HG02943 (cell line): ENCODE results near the gene ANKRD65.
A peak's percentile ranks its signal among the peaks of the same experiment; 100 is the strongest.
"Not testable (repeated sequence)": the region's sequence is repeated elsewhere in the genome, so short reads cannot be mapped to it uniquely, and the experiment has no call there.

ENCODE experiments used
- ATAC-seq: cut with Tn5 transposase; IDR thresholded peaks from one replicate; pipeline ENCODE4 v1.9.1; 2021; ENCODE audit warnings: mild to moderate bottlenecking, low read depth, moderate library complexity; ENCODE audit not compliant: unreplicated experiment

Gene ANKRD65

DNA sequence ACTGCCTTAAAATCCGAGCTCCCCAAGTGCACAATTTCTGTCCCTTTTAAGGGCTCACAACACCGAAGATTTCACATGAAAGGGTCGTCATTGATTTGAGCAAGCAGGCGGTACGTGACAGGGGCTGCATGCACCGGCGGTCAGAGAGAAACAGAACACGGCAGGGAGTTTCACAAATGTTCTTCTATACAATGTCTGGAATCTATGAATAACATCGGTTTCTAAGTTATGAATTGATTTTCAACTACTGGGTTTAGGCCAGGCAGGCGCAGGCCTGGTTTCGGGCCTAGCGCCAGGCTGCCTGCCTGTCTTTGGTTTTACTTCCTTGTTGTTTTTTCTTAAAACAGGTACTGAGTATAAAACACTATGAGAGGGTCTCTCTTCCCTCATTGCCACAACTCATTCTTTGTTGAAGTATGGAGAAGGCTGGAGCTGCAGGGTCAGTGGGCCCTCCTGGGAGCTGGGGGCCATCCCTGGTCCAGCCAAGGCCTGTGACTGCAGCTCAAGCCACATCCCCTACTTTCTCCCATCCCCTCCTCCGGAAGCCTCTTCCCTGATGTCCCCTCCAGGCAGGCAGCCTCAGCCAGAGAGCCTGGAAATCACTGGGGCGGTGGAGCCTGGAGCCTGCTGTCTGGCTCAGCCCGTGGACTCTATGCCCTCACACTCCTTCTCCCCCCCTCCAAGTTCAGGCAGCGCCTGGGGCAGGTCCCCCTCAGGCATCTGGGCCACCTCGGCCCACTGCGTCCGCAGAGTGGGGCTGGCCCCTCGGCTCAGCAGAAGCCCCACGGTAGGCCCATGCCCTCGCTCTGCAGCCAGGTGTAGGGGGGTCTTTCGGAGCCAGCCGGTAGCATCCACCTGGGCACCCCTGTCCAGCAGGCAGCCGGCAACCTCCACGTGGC lies 2.4 kb downstream of the ANKRD65 start:
- ATAC-seq = no peak

DNA sequence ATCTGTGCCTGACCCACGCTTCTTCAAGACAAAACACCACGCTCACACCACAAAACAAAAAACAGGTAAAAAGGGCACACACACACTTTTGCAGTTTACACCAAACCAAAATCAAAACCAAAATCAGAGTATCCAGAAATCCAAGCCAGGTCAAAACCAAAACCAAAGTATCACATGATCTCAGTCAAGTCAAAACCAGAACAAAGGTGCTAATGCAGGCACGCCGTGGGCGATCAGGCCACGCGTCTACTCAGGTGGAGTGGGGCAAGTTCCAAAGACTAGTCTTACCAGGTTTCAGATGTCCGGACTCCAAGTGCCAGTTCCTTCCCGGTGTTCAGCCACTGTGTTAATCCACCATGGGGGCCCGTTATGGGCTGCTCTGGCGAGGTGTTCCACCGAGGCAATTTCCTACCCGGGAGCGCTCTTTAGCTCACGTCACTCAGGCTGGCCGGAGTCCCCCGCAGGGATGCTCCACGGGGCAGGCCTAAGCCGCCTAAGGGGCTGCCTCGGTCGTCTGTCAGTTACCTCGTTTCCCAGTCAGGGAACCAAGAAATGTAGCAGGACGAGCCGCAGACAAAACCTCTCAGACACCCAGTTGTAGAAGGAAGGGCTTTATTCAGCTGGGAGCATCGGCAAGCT lies 3.1 kb downstream of the ANKRD65 start:
- not testable (repeated sequence) for ATAC-seq

GRCh38 chr1:1417396-1417795 lies 3.7 kb downstream of the ANKRD65 start:
- ATAC-seq = not testable (repeated sequence)

DNA sequence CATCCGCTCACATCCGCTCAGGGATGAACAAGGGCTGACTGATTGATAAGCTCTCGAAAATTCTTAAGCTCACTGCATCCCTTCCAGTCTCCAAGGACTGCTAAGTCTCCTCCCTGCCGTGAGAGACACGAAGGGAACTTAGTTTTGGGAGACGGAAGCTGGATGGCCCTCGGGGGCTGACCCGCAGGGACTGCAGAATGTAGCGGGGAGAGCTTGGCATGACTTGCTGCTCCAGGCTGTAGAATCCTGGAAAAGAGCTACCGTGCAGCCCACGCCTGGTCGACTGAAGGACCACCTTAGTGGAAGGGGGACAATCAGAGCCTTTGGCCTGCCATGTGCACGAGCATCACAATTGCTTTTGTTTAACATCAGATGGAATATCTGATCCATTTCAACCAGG lies 5.3 kb downstream of the ANKRD65 start:
- ATAC-seq = no peak

- not testable (repeated sequence) for ATAC-seq
Observed at GRCh38 chr1:1412311-1412902, 8.7 kb downstream of the ANKRD65 start.

DNA sequence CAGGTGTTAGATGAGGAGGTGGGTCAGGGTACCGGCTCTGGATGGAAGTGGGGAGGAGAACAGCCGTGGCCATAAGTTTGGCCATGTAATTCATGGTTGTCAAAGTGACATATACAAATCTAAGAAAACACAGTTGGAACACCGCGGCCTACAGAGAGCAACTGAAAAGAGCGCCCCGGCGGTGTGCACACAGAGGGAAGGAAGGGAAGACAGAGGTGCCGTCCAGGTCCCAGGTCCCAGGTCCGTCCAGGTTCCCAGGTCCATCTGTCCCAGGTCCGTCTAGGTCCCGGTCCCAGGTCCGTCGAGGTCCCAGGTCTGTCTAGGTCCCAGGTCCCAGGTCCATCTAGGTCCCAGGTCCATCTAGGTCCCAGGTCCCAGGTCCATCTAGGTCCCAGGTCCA lies 9.4 kb downstream of the ANKRD65 start:
- ATAC-seq = no peak

DNA sequence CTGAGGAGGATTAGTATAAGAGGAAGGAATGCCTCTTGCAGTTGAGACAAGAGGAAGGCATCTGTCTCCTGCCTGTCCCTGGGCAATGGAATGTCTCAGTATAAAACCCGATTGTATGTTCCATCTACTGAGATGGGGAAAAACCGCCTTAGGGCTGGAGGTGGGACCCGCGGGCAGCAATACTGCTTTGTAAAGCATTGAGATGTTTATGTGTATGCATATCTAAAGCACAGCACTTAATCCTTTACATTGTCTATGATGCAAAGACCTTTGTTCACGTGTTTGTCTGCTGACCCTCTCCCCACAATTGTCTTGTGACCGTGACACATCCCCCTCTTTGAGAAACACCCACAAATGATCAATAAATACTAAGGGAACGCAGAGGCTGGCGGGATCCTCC lies 10.8 kb downstream of the ANKRD65 start:
- ATAC-seq = not testable (repeated sequence)

DNA sequence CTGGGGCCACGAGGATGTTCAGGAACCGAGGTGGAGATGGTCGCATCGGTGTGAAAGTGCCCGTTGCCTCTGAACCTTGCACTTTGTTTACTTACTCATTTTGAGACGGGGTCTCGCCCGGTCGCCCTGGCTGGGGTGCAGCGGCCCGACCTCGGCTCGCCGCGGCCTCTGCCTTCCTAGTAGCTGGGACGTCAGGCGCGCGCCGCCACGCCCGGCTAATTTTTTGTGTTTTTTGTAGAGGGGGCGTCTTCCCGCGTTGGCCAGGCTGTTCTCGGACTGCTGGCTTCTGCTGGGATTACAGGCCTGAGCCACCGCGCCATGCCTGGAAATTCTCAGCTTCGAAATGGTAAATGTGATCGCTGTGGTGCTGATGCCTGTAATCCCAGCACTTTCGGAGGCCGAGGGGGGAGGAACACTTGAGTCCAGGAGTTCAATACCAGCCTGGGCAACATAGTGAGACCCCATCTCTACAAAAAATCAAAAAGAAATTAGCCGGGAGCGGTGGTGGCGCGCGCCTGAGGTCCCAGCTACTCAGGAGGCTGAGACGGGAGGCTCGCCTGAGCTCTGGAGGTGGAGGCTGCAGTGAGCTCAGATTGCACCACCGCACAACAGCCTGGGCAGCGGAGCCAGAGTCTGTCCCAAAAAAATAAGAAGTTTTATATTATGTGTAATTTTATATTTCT lies 13.3 kb downstream of the ANKRD65 start:
- ATAC-seq = peak; percentile 22

DNA sequence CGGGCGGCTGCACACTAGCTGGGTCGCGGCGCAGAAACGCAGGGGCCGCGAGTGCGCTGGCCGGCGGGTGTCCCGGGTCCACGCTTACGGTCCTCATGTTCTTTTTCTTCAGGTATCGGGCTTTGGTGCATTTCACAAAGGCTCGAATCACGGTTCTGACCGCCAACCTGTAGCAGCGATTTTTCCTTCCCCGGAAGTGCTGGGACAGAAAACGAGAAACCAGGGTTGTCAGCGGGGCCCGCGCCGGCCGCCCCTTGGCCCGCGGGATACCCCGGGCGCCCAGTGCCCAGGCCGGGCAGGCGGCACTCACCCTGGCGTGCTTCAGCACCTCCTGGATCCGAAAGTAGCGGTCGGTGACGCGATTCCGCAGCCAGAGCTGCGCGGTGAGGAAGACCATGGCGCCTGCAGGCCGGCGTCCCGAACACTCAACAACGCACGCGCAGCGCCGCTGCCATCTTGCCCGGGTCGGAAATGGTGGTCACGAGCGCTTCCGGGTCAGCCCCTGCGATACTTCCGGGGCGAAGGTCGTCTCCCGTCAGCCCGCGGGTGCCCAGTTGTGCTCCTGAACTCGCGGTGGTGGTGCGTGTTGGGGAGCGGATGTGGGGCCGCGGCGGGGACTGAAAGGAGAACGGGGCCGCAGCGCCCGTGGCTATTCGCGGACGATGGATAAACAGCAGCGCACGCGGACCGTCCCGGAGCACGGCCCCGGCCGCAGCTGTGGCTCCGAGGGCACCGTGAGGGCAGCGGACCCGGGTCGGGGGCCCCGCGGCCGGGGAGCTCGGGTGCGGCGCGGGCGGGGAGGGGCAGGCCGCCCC lies 14.0 kb downstream of the ANKRD65 start, which contains the start of gene MRPL20:
Gene MRPL20 (minus strand): TSS at position 473 of the 815 bp plus-strand sequence. CDS start 76 bp downstream, at position 397.
- ATAC-seq = peak; percentile 82

GRCh38 chr1:1406101-1406820 lies 14.8 kb downstream of the ANKRD65 start:
- no peak for ATAC-seq

DNA sequence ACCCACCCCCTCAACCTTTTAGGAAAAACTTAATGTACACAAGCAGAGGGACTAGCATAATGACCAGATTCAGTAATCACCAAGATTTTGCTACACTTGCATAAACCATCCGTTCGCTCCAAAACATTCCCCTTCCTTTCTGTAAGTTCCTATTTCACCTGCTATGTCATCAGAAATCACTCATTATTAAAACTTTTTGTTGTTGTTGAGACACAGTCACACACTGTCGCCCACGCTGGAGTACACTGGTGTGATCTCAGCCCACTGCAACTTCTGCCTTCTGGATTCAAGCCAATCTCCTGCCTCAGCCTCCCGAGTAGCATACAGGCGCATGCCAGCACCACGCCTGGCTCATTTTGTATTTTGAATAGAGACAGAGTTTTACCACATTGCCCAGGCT lies 17.4 kb downstream of the ANKRD65 start:
- ATAC-seq = no peak

DNA sequence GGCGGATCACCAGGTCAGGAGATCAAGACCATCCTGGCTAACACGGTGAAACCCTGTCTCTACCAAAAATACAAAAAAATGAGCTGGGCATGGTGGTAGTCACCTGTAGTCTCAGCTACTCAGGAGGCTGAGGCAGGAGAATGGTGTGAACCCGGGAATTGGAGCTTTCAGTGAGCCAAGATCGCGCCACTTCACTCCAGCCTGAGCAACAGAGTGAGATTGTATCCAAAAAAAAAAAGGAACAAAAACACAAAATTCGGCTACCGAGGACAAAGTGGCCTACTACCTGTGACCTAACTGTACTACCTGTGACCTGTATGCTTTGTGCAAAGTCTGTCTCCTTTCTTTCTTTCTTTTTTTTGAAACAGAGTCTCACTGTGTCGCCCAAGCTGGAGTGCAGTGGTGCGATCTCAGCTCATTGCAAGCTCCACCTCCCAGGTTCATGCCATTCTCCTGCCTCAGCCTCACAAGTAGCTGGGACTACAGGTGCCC lies 18.1 kb downstream of the ANKRD65 start:
- not testable (repeated sequence) for ATAC-seq

- no peak for ATAC-seq
Observed at GRCh38 chr1:1402072-1402900, 18.8 kb downstream of the ANKRD65 start.

- no peak for ATAC-seq
Observed at GRCh38 chr1:1401457-1402010, 19.5 kb downstream of the ANKRD65 start.

- ATAC-seq = no peak
Observed at GRCh38 chr1:1400576-1401456, 20.3 kb downstream of the ANKRD65 start.

GRCh38 chr1:1399872-1400575 lies 21.1 kb downstream of the ANKRD65 start:
- peak; percentile 8 for ATAC-seq
